Mesenchymal stem cell (in vitro differentiated cells and primary cell): ENCODE results near the gene GLOD4.

ENCODE experiments used
- DNase-seq: peaks from one replicate; pipeline ENCODE4 v3.0.0-alpha.2; 2013
- H2AFZ ChIP-seq: one replicate; pipeline ENCODE4 v1.6.1; 2013; ENCODE audit warnings: low read depth, mild to moderate bottlenecking, control low read depth, inconsistent platforms, low read length, moderate library complexity
- H2AK5ac ChIP-seq: 2 replicates; pipeline ENCODE4 v1.6.1; 2013; ENCODE audit warnings: low read length, moderate library complexity, mild to moderate bottlenecking, inconsistent platforms; ENCODE audit not compliant: severe bottlenecking
- H2BK120ac ChIP-seq: one replicate; pipeline ENCODE4 v1.6.1; 2013; ENCODE audit warnings: low read depth, mild to moderate bottlenecking, inconsistent platforms, low read length, moderate library complexity
- H2BK12ac ChIP-seq, 2 experiments: one replicate each; pipeline ENCODE4 v1.6.1; 2013; ENCODE audit warnings: inconsistent platforms in 2 of 2, low read length in 2 of 2, mild to moderate bottlenecking in 2 of 2, moderate library complexity in 2 of 2, control low read depth in 1 of 2
- H2BK15ac ChIP-seq: one replicate; pipeline ENCODE4 v1.6.1; 2013; ENCODE audit warnings: mild to moderate bottlenecking, low read depth, inconsistent platforms; ENCODE audit not compliant: poor library complexity, severe bottlenecking
- H2BK5ac ChIP-seq: 2 replicates; pipeline ENCODE4 v1.6.1; 2013; ENCODE audit warnings: low read depth, mild to moderate bottlenecking, low read length, control low read depth, inconsistent platforms; ENCODE audit not compliant: poor library complexity, severe bottlenecking
- H3K14ac ChIP-seq, 2 experiments: one replicate each; pipeline ENCODE4 v1.6.1; 2013; ENCODE audit warnings: inconsistent platforms in 2 of 2, low read length in 2 of 2, control low read depth in 1 of 2, mild to moderate bottlenecking in 1 of 2, moderate library complexity in 1 of 2
- H3K18ac ChIP-seq, 2 experiments: one replicate each; pipeline ENCODE4 v1.6.1; 2013; ENCODE audit warnings: inconsistent platforms in 2 of 2, low read length in 2 of 2, control low read depth in 1 of 2, low read depth in 1 of 2, mild to moderate bottlenecking in 1 of 2
- H3K23ac ChIP-seq, 2 experiments: one replicate each; pipeline ENCODE4 v1.6.1; 2013; ENCODE audit warnings: inconsistent platforms in 2 of 2, low read length in 2 of 2, mild to moderate bottlenecking in 2 of 2, moderate library complexity in 2 of 2, control low read depth in 1 of 2
- H3K27ac ChIP-seq: 2 replicates; pipeline ENCODE4 v1.5.1; 2013; ENCODE audit warnings: mild to moderate bottlenecking, moderate library complexity, low read length, control low read depth, inconsistent platforms; ENCODE audit not compliant: poor library complexity, severe bottlenecking
- H3K27me3 ChIP-seq, 2 experiments: 2 replicates each; pipeline versions ENCODE4 v1.6.1 to v1.7.0; 2013; ENCODE audit warnings: low read length in 2 of 2, mild to moderate bottlenecking in 2 of 2, moderate library complexity in 2 of 2, control low read depth in 1 of 2, inconsistent platforms in 1 of 2; ENCODE audit not compliant: control insufficient read depth in 1 of 2, insufficient read depth in 1 of 2
- H3K36me3 ChIP-seq, 2 experiments: 2 replicates each; pipeline versions ENCODE4 v1.6.1 to v1.7.0; 2013; ENCODE audit warnings: low read length in 2 of 2, control low read depth in 1 of 2, inconsistent platforms in 1 of 2, low read depth in 1 of 2, mild to moderate bottlenecking in 1 of 2; ENCODE audit not compliant: insufficient read depth in 2 of 2, control insufficient read depth in 1 of 2
- H3K4ac ChIP-seq, 2 experiments: one replicate each; pipeline ENCODE4 v1.6.1; 2013; ENCODE audit warnings: inconsistent platforms in 2 of 2, low read length in 2 of 2, mild to moderate bottlenecking in 2 of 2, moderate library complexity in 2 of 2, control low read depth in 1 of 2, low read depth in 1 of 2
- H3K4me1 ChIP-seq: 2 replicates; pipeline ENCODE4 v1.6.1; 2013; ENCODE audit warnings: low read depth, low read length, control low read depth; ENCODE audit not compliant: control insufficient read depth, insufficient read depth
- H3K4me2 ChIP-seq: 2 replicates; pipeline ENCODE4 v1.6.1; 2013; ENCODE audit warnings: low read length, mild to moderate bottlenecking, inconsistent platforms; ENCODE audit not compliant: poor library complexity, severe bottlenecking
- H3K4me3 ChIP-seq, 2 experiments: 2 replicates each; pipeline versions ENCODE4 v1.5.1 to v1.7.0; 2013; ENCODE audit warnings: low read length in 2 of 2, mild to moderate bottlenecking in 2 of 2, control low read depth in 1 of 2, low read depth in 1 of 2; ENCODE audit not compliant: insufficient read depth in 1 of 2
- H3K79me1 ChIP-seq: replicated peaks from 2 replicates; pipeline ENCODE4 v1.6.1; 2013; ENCODE audit warnings: mild to moderate bottlenecking, control low read depth, low read length, inconsistent platforms; ENCODE audit not compliant: poor library complexity, severe bottlenecking
- H3K9ac ChIP-seq: 2 replicates; pipeline ENCODE4 v1.7.0; 2013; ENCODE audit warnings: mild to moderate bottlenecking, low read length, moderate library complexity
- H3K9me3 ChIP-seq: 2 replicates; pipeline ENCODE4 v1.7.0; 2013; ENCODE audit warnings: mild to moderate bottlenecking, low read length; ENCODE audit not compliant: control insufficient read depth
- H4K8ac ChIP-seq: one replicate; pipeline ENCODE4 v1.6.1; 2013; ENCODE audit warnings: inconsistent platforms, mild to moderate bottlenecking, low read length, moderate library complexity
- H4K91ac ChIP-seq: one replicate; pipeline ENCODE4 v1.6.1; 2013; ENCODE audit warnings: mild to moderate bottlenecking, low read length, inconsistent platforms
- WGBS: methylation state at CpG from one replicate; pipeline ENCODE4 v1.1.7; 2013; ENCODE audit warnings: mixed read lengths; 5-methylcytosine and 5-hydroxymethylcytosine counted together

The GLOD4 gene

GRCh38 chr17:828761-829160, 46.7 kb upstream of the GLOD4 start:
- H3K9ac ChIP-seq: no peak overlapping the region
- peaks cover 44% of the 10 kb centered on the region for H3K79me1 ChIP-seq
- peaks cover 0 to 29% of the 10 kb centered on the region in 2 experiments for H3K36me3 ChIP-seq
- H3K14ac ChIP-seq: no peak overlapping the region
- no peak overlapping the region for H3K4me2 ChIP-seq
- H3K27me3 ChIP-seq: peaks cover 0 to 4% of the 10 kb centered on the region in 2 experiments
- DNase-seq: peak; percentile 29
- no peak overlapping the region for H3K4ac ChIP-seq
- H2BK12ac ChIP-seq: no peak overlapping the region
- no peak overlapping the region for H2AFZ ChIP-seq
- H3K18ac ChIP-seq: no peak overlapping the region
- H3K27ac ChIP-seq: no peak overlapping the region
- peaks cover 4% of the 10 kb centered on the region for H3K9me3 ChIP-seq
- H2AK5ac ChIP-seq: no peak overlapping the region
- H2BK120ac ChIP-seq: no peak overlapping the region
- peaks cover 2% of the 10 kb centered on the region for H3K4me1 ChIP-seq
- no peak overlapping the region for H4K8ac ChIP-seq
- 95% methylated on average over 5 of the region's 5 CpGs for WGBS
- no peak overlapping the region for H3K23ac ChIP-seq
- no peak overlapping the region for H2BK5ac ChIP-seq
- no peak overlapping the region for H2BK15ac ChIP-seq
- H4K91ac ChIP-seq: no peak overlapping the region
- H3K4me3 ChIP-seq: no peak overlapping the region

- H2BK120ac ChIP-seq: no peak overlapping the region
- no peak overlapping the region for H2BK15ac ChIP-seq
- H3K27me3 ChIP-seq: peaks cover 0 to 4% of the 10 kb centered on the region in 2 experiments
- H3K4me2 ChIP-seq: no peak overlapping the region
- H2BK5ac ChIP-seq: no peak overlapping the region
- H3K23ac ChIP-seq: no peak overlapping the region
- H2AFZ ChIP-seq: no peak overlapping the region
- 98% methylated on average over 21 of the region's 21 CpGs for WGBS
- peak overlapping the region; percentile 7 for H4K8ac ChIP-seq
- no peak overlapping the region for H3K4me3 ChIP-seq
- no peak overlapping the region for H3K9ac ChIP-seq
- H2AK5ac ChIP-seq: no peak overlapping the region
- no peak overlapping the region for H3K4ac ChIP-seq
- DNase-seq: no peak
- peaks cover 2% of the 10 kb centered on the region for H3K4me1 ChIP-seq
- H3K18ac ChIP-seq: no peak overlapping the region
- H3K27ac ChIP-seq: no peak overlapping the region
- peaks cover 0 to 49% of the 10 kb centered on the region in 2 experiments for H3K36me3 ChIP-seq
- no peak overlapping the region for H2BK12ac ChIP-seq
- peaks cover 43% of the 10 kb centered on the region for H3K79me1 ChIP-seq
- no peak overlapping the region for H3K14ac ChIP-seq
- no peak overlapping the region for H4K91ac ChIP-seq
- H3K9me3 ChIP-seq: peaks cover 3% of the 10 kb centered on the region
Measured at GRCh38 chr17:826778-827177, 44.7 kb upstream of the GLOD4 start.

- Histone ChIP-seq H3K4me1 (peaks cover 2% of the 10 kb centered on the region), H4K8ac (no peak overlapping the region), H2BK5ac (no peak overlapping the region), H3K9me3 (no peaks in the 10 kb centered on the region), H2BK120ac (no peak overlapping the region), H2BK12ac (no peak overlapping the region), H4K91ac (no peak overlapping the region), H2AK5ac (no peak overlapping the region), H3K4me2 (no peak overlapping the region), H3K18ac (no peak overlapping the region), H3K27me3 (peaks cover 0 to 4% of the 10 kb centered on the region in 2 experiments), H3K4me3 (no peak overlapping the region), H3K36me3 (peaks cover 0 to 59% of the 10 kb centered on the region in 2 experiments), H3K4ac (no peak overlapping the region), H2AFZ (no peak overlapping the region), H3K27ac (no peak overlapping the region), H3K9ac (no peak overlapping the region), H3K79me1 (peaks cover 39% of the 10 kb centered on the region), H3K23ac (no peak overlapping the region), H2BK15ac (no peak overlapping the region), H3K14ac (no peak overlapping the region)
- no peak for DNase-seq
- 95% methylated on average over 17 of the region's 17 CpGs for WGBS
Measured at GRCh38 chr17:825216-825615, 43.1 kb upstream of the GLOD4 start.

- Histone ChIP-seq H4K91ac (no peak overlapping the region), H2AFZ (no peak overlapping the region), H3K9me3 (no peaks in the 10 kb centered on the region), H3K36me3 (peaks cover 7 to 68% of the 10 kb centered on the region in 2 experiments), H2BK15ac (no peak overlapping the region), H3K4ac (no peak overlapping the region), H4K8ac (no peak overlapping the region), H3K4me1 (peaks cover 2% of the 10 kb centered on the region), H3K27ac (no peak overlapping the region), H3K18ac (no peak overlapping the region), H3K4me3 (no peak overlapping the region), H3K9ac (no peak overlapping the region), H3K4me2 (no peak overlapping the region), H2BK120ac (no peak overlapping the region), H3K23ac (no peak overlapping the region), H2BK12ac (no peak overlapping the region), H2BK5ac (no peak overlapping the region), H2AK5ac (no peak overlapping the region), H3K79me1 (peaks cover 37% of the 10 kb centered on the region), H3K14ac (no peak overlapping the region), H3K27me3 (peaks cover 0 to 4% of the 10 kb centered on the region in 2 experiments)
- no peak for DNase-seq
- over 99% methylated on average over 15 of the region's 16 CpGs for WGBS
Measured at GRCh38 chr17:824378-824777, 42.3 kb upstream of the GLOD4 start.
